ENCODE measurements around the gene UGT1A9. TPM values are rescaled to one million over a fixed set of nuclear protein-coding genes. Genes with fewer than 3 reads are reported as not detected.
"Not testable (repeated sequence)": the region's sequence is repeated elsewhere in the genome, so short reads cannot be mapped to it uniquely, and the experiment has no call there.

The UGT1A9 gene
- total and polyA plus RNA-seq, 10 of the 15 experiments (the other 5 are each of a cell fraction or from before 2014, with no cell fraction given), result 0.07 TPM; not detected in 9

DNA sequence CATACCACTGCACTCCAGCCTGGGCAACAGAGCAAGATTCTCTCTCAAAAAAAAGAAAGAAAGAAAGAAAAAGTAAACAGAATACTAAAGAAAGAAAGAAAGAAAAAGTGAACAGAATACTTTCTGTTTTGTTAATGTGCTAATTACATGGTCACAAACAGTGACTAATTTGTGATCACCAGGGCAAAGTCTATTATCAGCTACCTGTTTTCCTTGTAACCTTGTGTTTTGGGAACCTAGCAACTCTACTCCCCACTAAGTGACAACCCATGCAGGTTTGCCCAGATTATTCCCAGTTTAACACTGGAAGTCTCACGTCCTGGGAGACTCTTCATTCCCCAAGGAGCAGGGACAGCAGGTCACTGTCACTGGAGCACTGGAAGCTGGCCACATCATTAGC lies 16.7 kb upstream of the UGT1A9 start:
- intact Hi-C loops (cut with micrococcal nuclease; ENCODE audit: unreplicated experiment) (no loop called here), in situ Hi-C loops (cut with MboI) (no loop called here)
- no peak overlapping the region for H2AFZ ChIP-seq (ENCODE audit: control insufficient read depth, low read depth, low read length)
- DNase-seq (ENCODE audit: low read depth, low spot score) (no peak), ATAC-seq (no peak), FAIRE-seq (no peak)
- ChIA-PET POLR2A (no interaction called here), CTCF (no interaction called here), RAD21 (ENCODE audit: unreplicated experiment) (no interaction called here), SMC1A (ENCODE audit: uncharacterized antibody, unreplicated experiment) (interaction anchor here (1.3 kb wide), 1 partner anchor 44 kb away, joined by 3 read pairs; no protein-coding TSS in a partner anchor)
- H3K27me3 ChIP-seq (replicated peaks in 1 of 2; ENCODE audit: control insufficient read depth in 2 of 2, insufficient read depth in 2 of 2, low read length in 1 of 2), result no peaks in the 10 kb centered on the region
- H3K27ac ChIP-seq (ENCODE audit: control insufficient read depth, insufficient read depth), result no peak overlapping the region
- peaks cover 2% of the 10 kb centered on the region; the same call in 1 of the 3 replicates for H3K9me3 ChIP-seq (replicated peaks; ENCODE audit: control insufficient read depth, insufficient read depth, low read length)
- no peaks in the 10 kb centered on the region for H4K20me1 ChIP-seq (ENCODE audit: control insufficient read depth, insufficient read depth)
- no peaks in the 10 kb centered on the region for H3K36me3 ChIP-seq (ENCODE audit: control insufficient read depth in 2 of 2, insufficient read depth in 2 of 2, low read length in 1 of 2)
- BruUV-seq (replicated peaks), result no TSS peak
- no peak overlapping the region for H3K4me3 ChIP-seq
- TF ChIP-seq CREM (IDR thresholded peaks at IDR 0.05; ENCODE audit: low read depth), result no peak
- TF ChIP-seq IRF4 (IDR thresholded peaks at IDR 0.05; ENCODE audit: low read depth, low read length), result no peak
- no peak for TF ChIP-seq ELK1 (IDR thresholded peaks at IDR 0.05; ENCODE audit: low read depth, low read length)
- no peak for TF ChIP-seq HCFC1 (IDR thresholded peaks at IDR 0.05; ENCODE audit: low read length)
- no peak for TF ChIP-seq USF1 (IDR thresholded peaks at IDR 0.05; ENCODE audit: borderline replicate concordance, extremely low read length, insufficient read depth, low read depth, low read length)
- TF ChIP-seq SPI1 (IDR thresholded peaks at IDR 0.05; ENCODE audit: borderline replicate concordance, insufficient read depth, low read depth, low read length), result no peak
- TF ChIP-seq, protein P1, sequence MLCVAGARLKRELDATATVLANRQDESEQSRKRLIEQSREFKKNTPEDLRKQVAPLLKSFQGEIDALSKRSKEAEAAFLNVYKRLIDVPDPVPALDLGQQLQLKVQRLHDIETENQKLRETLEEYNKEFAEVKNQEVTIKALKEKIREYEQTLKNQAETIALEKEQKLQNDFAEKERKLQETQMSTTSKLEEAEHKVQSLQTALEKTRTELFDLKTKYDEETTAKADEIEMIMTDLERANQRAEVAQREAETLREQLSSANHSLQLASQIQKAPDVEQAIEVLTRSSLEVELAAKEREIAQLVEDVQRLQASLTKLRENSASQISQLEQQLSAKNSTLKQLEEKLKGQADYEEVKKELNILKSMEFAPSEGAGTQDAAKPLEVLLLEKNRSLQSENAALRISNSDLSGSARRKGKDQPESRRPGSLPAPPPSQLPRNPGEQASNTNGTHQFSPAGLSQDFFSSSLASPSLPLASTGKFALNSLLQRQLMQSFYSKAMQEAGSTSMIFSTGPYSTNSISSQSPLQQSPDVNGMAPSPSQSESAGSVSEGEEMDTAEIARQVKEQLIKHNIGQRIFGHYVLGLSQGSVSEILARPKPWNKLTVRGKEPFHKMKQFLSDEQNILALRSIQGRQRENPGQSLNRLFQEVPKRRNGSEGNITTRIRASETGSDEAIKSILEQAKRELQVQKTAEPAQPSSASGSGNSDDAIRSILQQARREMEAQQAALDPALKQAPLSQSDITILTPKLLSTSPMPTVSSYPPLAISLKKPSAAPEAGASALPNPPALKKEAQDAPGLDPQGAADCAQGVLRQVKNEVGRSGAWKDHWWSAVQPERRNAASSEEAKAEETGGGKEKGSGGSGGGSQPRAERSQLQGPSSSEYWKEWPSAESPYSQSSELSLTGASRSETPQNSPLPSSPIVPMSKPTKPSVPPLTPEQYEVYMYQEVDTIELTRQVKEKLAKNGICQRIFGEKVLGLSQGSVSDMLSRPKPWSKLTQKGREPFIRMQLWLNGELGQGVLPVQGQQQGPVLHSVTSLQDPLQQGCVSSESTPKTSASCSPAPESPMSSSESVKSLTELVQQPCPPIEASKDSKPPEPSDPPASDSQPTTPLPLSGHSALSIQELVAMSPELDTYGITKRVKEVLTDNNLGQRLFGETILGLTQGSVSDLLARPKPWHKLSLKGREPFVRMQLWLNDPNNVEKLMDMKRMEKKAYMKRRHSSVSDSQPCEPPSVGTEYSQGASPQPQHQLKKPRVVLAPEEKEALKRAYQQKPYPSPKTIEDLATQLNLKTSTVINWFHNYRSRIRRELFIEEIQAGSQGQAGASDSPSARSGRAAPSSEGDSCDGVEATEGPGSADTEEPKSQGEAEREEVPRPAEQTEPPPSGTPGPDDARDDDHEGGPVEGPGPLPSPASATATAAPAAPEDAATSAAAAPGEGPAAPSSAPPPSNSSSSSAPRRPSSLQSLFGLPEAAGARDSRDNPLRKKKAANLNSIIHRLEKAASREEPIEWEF (IDR thresholded peaks at IDR 0.05; ENCODE audit: insufficient replicate concordance, low read depth, low read length), result no peak
- H3K79me2 ChIP-seq (ENCODE audit: control insufficient read depth, insufficient read depth, low read length), result no peaks in the 10 kb centered on the region
- no peak overlapping the region for H3K9ac ChIP-seq (ENCODE audit: control insufficient read depth, insufficient read depth, low read length)
- no peak overlapping the region for H3K4me2 ChIP-seq (ENCODE audit: control insufficient read depth, insufficient read depth)
- no peaks in the 10 kb centered on the region for H3K4me1 ChIP-seq (ENCODE audit: control insufficient read depth, insufficient read depth, low read length)
- 0% methylated on average over 1 of the region's 1 CpG for WGBS (ENCODE audit: insufficient coverage, insufficient replicate concordance, low lambda C conversion rate, missing lambda C conversion rate)

DNA sequence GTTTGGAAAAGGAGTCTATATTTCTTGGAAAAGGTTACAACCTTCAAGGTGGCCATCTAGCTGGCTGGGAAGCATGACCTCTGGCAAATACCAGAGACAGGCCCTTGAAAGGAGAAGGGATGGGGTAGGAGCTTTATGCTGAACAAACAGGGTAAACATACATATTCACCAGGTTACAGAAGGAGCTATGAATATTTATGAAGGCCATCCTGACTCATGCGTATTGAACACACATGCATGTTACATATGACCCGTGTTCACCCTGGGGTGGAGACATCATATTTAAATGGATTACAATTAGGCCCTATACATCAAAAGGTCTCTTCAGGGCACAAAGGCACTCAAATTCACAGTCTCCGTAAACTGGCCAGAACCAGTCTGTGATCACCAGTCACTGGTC lies 15.8 kb upstream of the UGT1A9 start:
- H3K27ac ChIP-seq (ENCODE audit: control insufficient read depth, insufficient read depth); in situ Hi-C loops (cut with MboI); H3K4me2 ChIP-seq (ENCODE audit: control insufficient read depth, insufficient read depth); BruUV-seq (replicated peaks); H3K4me3 ChIP-seq; DNase-seq (ENCODE audit: low read depth, low spot score); ATAC-seq; H2AFZ ChIP-seq (ENCODE audit: control insufficient read depth, low read depth, low read length); SMC1A ChIA-PET (ENCODE audit: uncharacterized antibody, unreplicated experiment); H3K9me3 ChIP-seq (replicated peaks; ENCODE audit: control insufficient read depth, insufficient read depth, low read length); POLR2A ChIA-PET; H3K79me2 ChIP-seq (ENCODE audit: control insufficient read depth, insufficient read depth, low read length); H3K27me3 ChIP-seq (replicated peaks in 1 of 2; ENCODE audit: control insufficient read depth in 2 of 2, insufficient read depth in 2 of 2, low read length in 1 of 2); RAD21 ChIA-PET (ENCODE audit: unreplicated experiment); H3K9ac ChIP-seq (ENCODE audit: control insufficient read depth, insufficient read depth, low read length); intact Hi-C loops (cut with micrococcal nuclease; ENCODE audit: unreplicated experiment); CTCF ChIA-PET; H3K4me1 ChIP-seq (ENCODE audit: control insufficient read depth, insufficient read depth, low read length); H3K36me3 ChIP-seq (ENCODE audit: control insufficient read depth in 2 of 2, insufficient read depth in 2 of 2, low read length in 1 of 2); H4K20me1 ChIP-seq (ENCODE audit: control insufficient read depth, insufficient read depth): not testable (repeated sequence)
- FAIRE-seq, result peak; percentile 86
- 83% methylated on average over 3 of the region's 3 CpGs for WGBS (ENCODE audit: insufficient coverage, insufficient replicate concordance, low lambda C conversion rate, missing lambda C conversion rate)
